H9 (cell line): Measurements from ENCODE around the gene PLEKHA5. TPM values are rescaled to one million over a fixed set of nuclear protein-coding genes. Genes with fewer than 3 reads are reported as not detected.

Experiments used
- DNase-seq: peaks from one replicate; pipeline ENCODE4 v3.0.0-alpha.2; 2017
- H2AFZ ChIP-seq: one replicate; pipeline ENCODE4 v1.6.1; 2013; ENCODE audit warnings: mild to moderate bottlenecking, low read length, control low read depth, moderate library complexity
- H2AK5ac ChIP-seq: 2 replicates; pipeline ENCODE4 v1.6.1; 2013; ENCODE audit warnings: low read length, control low read depth, mixed read lengths; ENCODE audit not compliant: insufficient read length
- H2BK120ac ChIP-seq: one replicate; pipeline ENCODE4 v1.6.1; 2013; ENCODE audit warnings: low read depth, mild to moderate bottlenecking, low read length, control low read depth, inconsistent platforms; ENCODE audit not compliant: poor library complexity, severe bottlenecking
- H2BK12ac ChIP-seq: 2 replicates; pipeline ENCODE4 v1.6.1; 2013; ENCODE audit warnings: low read length, control low read depth, mixed read lengths, low read depth; ENCODE audit not compliant: insufficient read length
- H2BK15ac ChIP-seq: 2 replicates; pipeline ENCODE4 v1.6.1; 2013; ENCODE audit warnings: low read depth, low read length, control low read depth
- H2BK20ac ChIP-seq: one replicate; pipeline ENCODE4 v1.6.1; 2013; ENCODE audit warnings: low read depth, mild to moderate bottlenecking, low read length, control low read depth, inconsistent platforms; ENCODE audit not compliant: poor library complexity, severe bottlenecking
- H2BK5ac ChIP-seq: 2 replicates; pipeline ENCODE4 v1.6.1; 2013; ENCODE audit warnings: low read length, control low read depth, mixed read lengths; ENCODE audit not compliant: insufficient read length
- H3K14ac ChIP-seq: 2 replicates; pipeline ENCODE4 v1.6.1; 2013; ENCODE audit warnings: low read length, control low read depth; ENCODE audit not compliant: insufficient read depth
- H3K18ac ChIP-seq: 2 replicates; pipeline ENCODE4 v1.6.1; 2013; ENCODE audit warnings: low read depth, mild to moderate bottlenecking, mixed read lengths, low read length, control low read depth; ENCODE audit not compliant: insufficient read length
- H3K23ac ChIP-seq: 2 replicates; pipeline ENCODE4 v1.6.1; 2013; ENCODE audit warnings: low read length, control low read depth, mixed read lengths, low read depth; ENCODE audit not compliant: insufficient read length
- H3K23me2 ChIP-seq: 2 replicates; pipeline ENCODE4 v1.6.1; 2013; ENCODE audit warnings: low read depth, mild to moderate bottlenecking, mixed read lengths, low read length, control low read depth; ENCODE audit not compliant: insufficient read length, poor library complexity, severe bottlenecking
- H3K27ac ChIP-seq: 2 replicates; pipeline ENCODE4 v1.5.1; 2013; ENCODE audit warnings: low read length, control low read depth, mixed read lengths, low read depth; ENCODE audit not compliant: insufficient read length
- H3K27me3 ChIP-seq: 2 replicates; pipeline ENCODE4 v1.6.1; 2013; ENCODE audit warnings: low read length, control low read depth, inconsistent platforms; ENCODE audit not compliant: insufficient read depth
- H3K4ac ChIP-seq: 2 replicates; pipeline ENCODE4 v1.6.1; 2013; ENCODE audit warnings: low read depth, mild to moderate bottlenecking, control low read depth, inconsistent platforms, low read length, moderate library complexity
- H3K4me1 ChIP-seq: 2 replicates; pipeline ENCODE4 v1.6.1; 2013; ENCODE audit warnings: low read length, control low read depth, inconsistent platforms; ENCODE audit not compliant: insufficient read depth
- H3K4me2 ChIP-seq: 2 replicates; pipeline ENCODE4 v1.6.1; 2013; ENCODE audit warnings: low read length, control low read depth, mixed read lengths; ENCODE audit not compliant: insufficient read length, insufficient read depth
- H3K56ac ChIP-seq: 2 replicates; pipeline ENCODE4 v1.6.1; 2013; ENCODE audit warnings: low read depth, mild to moderate bottlenecking, mixed read lengths, low read length, control low read depth; ENCODE audit not compliant: insufficient read length
- H3K79me1 ChIP-seq: 2 replicates; pipeline ENCODE4 v1.6.1; 2013; ENCODE audit warnings: low read depth, mild to moderate bottlenecking, moderate library complexity, low read length, control low read depth, inconsistent platforms; ENCODE audit not compliant: insufficient read depth, poor library complexity, severe bottlenecking
- H3K79me2 ChIP-seq: 2 replicates; pipeline ENCODE4 v1.6.1; 2013; ENCODE audit warnings: low read length, control low read depth, inconsistent platforms; ENCODE audit not compliant: insufficient read depth
- H3K9ac ChIP-seq: 2 replicates; pipeline ENCODE4 v1.6.1; 2013; ENCODE audit warnings: low read length, control low read depth, mixed read lengths; ENCODE audit not compliant: insufficient read length; ENCODE audit errors: extremely low read depth
- H3K9me3 ChIP-seq: one replicate; pipeline ENCODE4 v1.6.1; 2013; ENCODE audit warnings: low read depth, low read length, inconsistent platforms; ENCODE audit not compliant: control insufficient read depth
- H3T11ph ChIP-seq: one replicate; pipeline ENCODE4 v1.6.1; 2013; ENCODE audit warnings: mild to moderate bottlenecking, low read length, control low read depth, inconsistent platforms
- H4K20me1 ChIP-seq: one replicate; pipeline ENCODE4 v1.6.1; 2013; ENCODE audit not compliant: control insufficient read depth, insufficient read length, insufficient read depth
- H4K5ac ChIP-seq: 2 replicates; pipeline ENCODE4 v1.6.1; 2013; ENCODE audit warnings: low read depth, mild to moderate bottlenecking, mixed read lengths, low read length, control low read depth; ENCODE audit not compliant: insufficient read length
- H4K8ac ChIP-seq: replicated peaks from 2 replicates; pipeline ENCODE4 v1.6.1; 2013; ENCODE audit warnings: low read length, control low read depth, mixed read lengths, low read depth; ENCODE audit not compliant: insufficient read length
- H4K91ac ChIP-seq: 2 replicates; pipeline ENCODE4 v1.6.1; 2013; ENCODE audit warnings: low read depth, mild to moderate bottlenecking, moderate library complexity, mixed read lengths, low read length, control low read depth; ENCODE audit not compliant: insufficient read length
- H3K27ac Mint-ChIP-seq, 3 experiments: 2 replicates in 2 of 3; 3 replicates in 1 of 3; pipeline ENCODE4 v1.8.0; 2020 to 2021; ENCODE audit warnings: mixed read lengths in 3 of 3, mild to moderate bottlenecking in 1 of 3, moderate library complexity in 1 of 3
- H3K27me3 Mint-ChIP-seq: 2 replicates; pipeline ENCODE4 v1.8.0; 2021; ENCODE audit warnings: low read depth, mild to moderate bottlenecking, moderate library complexity, mixed read lengths
- H3K36me3 Mint-ChIP-seq, 3 experiments: 2 replicates in 2 of 3; 3 replicates in 1 of 3; pipeline ENCODE4 v1.8.0; 2020 to 2021; ENCODE audit warnings: low read depth in 3 of 3, mixed read lengths in 3 of 3; ENCODE audit not compliant: insufficient read depth in 1 of 3
- H3K4me1 Mint-ChIP-seq, 2 experiments: 2 replicates each; pipeline ENCODE4 v1.8.0; 2020; ENCODE audit warnings: mixed read lengths in 2 of 2
- H3K4me3 Mint-ChIP-seq, 2 experiments: 2 replicates in 1 of 2; 3 replicates in 1 of 2; pipeline ENCODE4 v1.8.0; 2020 to 2021; ENCODE audit warnings: mild to moderate bottlenecking in 2 of 2, mixed read lengths in 2 of 2, moderate library complexity in 1 of 2
- H3K9me3 Mint-ChIP-seq, 2 experiments: 2 replicates in 1 of 2; 3 replicates in 1 of 2; pipeline ENCODE4 v1.8.0; 2020; ENCODE audit warnings: mild to moderate bottlenecking in 2 of 2, mixed read lengths in 2 of 2, moderate library complexity in 1 of 2
- CTCF ChIP-seq: fragments of 200-600 bp; sonication (generic); conservative IDR thresholded peaks from 3 replicates; pipeline ENCODE4 v1.8.0; 2021; ENCODE audit warnings: antibody characterized with exemption, mild to moderate bottlenecking
- WGBS: extraction: QIAGEN DNeasy Blood & Tissue Kit; methylation state at CpG from one replicate; pipeline ENCODE4 v1.1.7; 2013; ENCODE audit warnings: missing lambda C conversion rate, low lambda C conversion rate, mixed read lengths; ENCODE audit not compliant: insufficient read length; ENCODE audit errors: extremely low coverage; 5-methylcytosine and 5-hydroxymethylcytosine counted together
- total RNA-seq: library from RNA; stranded (reverse); gene quantifications from 2 replicates; pipeline ENCODE4 v1.2.1, GENCODE V29; 2021

Gene PLEKHA5
- total RNA-seq, 1 experiment from 2014 or later: 86.7 TPM

- no peak overlapping the region for H2BK120ac ChIP-seq
- no peak overlapping the region for H4K8ac ChIP-seq
- Mint-ChIP-seq H3K27me3 (no peaks in the 10 kb centered on the region), H3K9me3 (no peaks in the 10 kb centered on the region), H3K27ac (no peak overlapping the region), H3K4me1 (peaks cover 12 to 14% of the 10 kb centered on the region in 2 experiments), H3K36me3 (no peaks in the 10 kb centered on the region), H3K4me3 (no peak overlapping the region)
- no peak overlapping the region for H2BK20ac ChIP-seq
- no peaks in the 10 kb centered on the region for H3K27me3 ChIP-seq
- H3K27ac ChIP-seq: no peak overlapping the region
- H3K9ac ChIP-seq: no peak overlapping the region
- H3K23ac ChIP-seq: no peak overlapping the region
- no peak overlapping the region for H2BK12ac ChIP-seq
- no peak overlapping the region for H2BK5ac ChIP-seq
- DNase-seq: no peak
- H3K9me3 ChIP-seq: no peaks in the 10 kb centered on the region
- TF ChIP-seq CTCF: no peak
- no peaks in the 10 kb centered on the region for H3K79me1 ChIP-seq
- no peaks in the 10 kb centered on the region for H3K79me2 ChIP-seq
- no CpG with 5 or more reads among the region's 3 CpGs for WGBS
- H2BK15ac ChIP-seq: no peak overlapping the region
- H3K4me2 ChIP-seq: no peak overlapping the region
- peaks cover 3% of the 10 kb centered on the region; the same call in 1 of the 2 replicates for H3K4me1 ChIP-seq
- H3K14ac ChIP-seq: no peak overlapping the region
- H3K4ac ChIP-seq: no peak overlapping the region
- H4K20me1 ChIP-seq: no peaks in the 10 kb centered on the region
- H3K23me2 ChIP-seq: peaks cover 2% of the 10 kb centered on the region
- no peak overlapping the region for H4K91ac ChIP-seq
- no peak overlapping the region for H2AK5ac ChIP-seq
- H3K56ac ChIP-seq: no peak overlapping the region
- no peak overlapping the region for H3T11ph ChIP-seq
- H3K18ac ChIP-seq: no peak overlapping the region
- H4K5ac ChIP-seq: no peak overlapping the region
- H2AFZ ChIP-seq: no peak overlapping the region
Observed at GRCh38 chr12:19105463-19105862, 24.1 kb upstream of the PLEKHA5 start.
